ENCODE measurements around the gene MYO3B.

The MYO3B gene

DNA sequence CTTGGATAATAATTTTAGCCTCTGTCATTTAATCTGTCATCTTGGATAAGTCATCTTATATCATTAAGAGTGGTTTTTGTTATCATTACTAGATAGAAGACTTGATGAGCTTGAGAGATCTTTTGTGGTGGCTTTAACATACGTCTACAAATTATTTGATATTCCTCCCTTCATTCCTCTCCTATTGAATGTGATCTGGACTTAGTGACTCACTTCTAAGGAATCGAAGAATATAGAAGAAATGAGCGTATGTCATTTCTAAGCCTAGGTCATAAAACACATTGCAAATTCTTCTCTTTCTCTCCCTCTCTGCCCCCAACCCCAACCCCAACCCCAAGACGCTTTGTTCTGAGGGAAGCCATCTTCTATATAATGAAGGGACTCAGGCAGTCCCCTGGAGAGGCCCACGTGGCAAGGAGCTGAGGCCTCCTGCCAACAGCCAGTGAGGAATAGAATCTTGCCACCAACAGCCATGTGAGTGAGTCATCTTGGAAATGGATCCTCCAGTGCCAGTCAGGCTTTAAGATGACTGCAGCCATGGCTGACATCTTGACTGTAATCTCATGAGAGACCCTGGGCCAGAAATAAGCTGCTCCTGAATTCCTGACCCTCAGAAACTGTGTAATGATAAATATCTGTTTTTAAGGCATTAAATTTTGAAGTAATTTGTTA is 315.6 kb downstream of the MYO3B start:
- DNase-seq = no peak

DNA sequence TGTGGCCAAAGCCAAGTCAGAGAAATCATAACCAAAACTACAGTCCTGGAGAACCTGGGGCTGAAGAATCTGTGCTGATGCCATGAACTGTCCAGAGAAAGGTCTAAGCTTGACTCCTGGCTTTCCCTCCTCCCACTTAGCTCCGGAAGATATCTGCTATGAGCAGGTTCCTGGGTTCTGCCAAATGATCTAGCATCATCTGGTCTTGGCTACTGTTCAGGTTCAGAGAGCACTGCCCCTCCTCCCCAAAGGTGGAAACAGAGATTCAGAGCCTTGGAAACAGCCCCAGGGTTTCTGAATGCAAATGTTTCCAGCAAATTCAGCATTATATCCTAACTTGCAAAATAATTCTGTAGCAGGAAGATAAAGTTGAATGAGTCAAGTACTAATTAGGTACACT is 317.9 kb downstream of the MYO3B start:
- DNase-seq = no peak

- no peak for DNase-seq
Measured at GRCh38 chr2:170498619-170499018, 320.7 kb downstream of the MYO3B start.

DNA sequence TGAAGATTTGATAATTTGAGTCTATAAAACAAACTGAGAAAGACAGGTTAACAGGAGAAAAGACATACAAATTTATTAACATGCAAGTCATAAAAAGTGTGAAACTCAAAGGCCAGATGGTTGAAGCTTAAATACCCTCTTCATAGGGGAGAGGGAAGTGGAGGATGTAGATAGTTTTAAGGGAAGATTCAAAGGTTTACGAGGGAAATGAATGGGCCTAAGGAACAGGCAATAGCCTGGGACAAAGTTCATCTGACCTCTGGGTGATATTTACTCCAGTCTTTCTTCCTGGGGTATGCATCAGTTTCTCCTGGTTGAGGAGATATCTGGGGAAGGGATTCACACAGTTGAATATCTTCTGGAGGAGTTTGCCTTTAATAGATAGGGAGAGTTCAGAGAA is 322.2 kb downstream of the MYO3B start:
- DNase-seq = no peak

GRCh38 chr2:170500770-170501169 is 322.8 kb downstream of the MYO3B start:
- no peak for DNase-seq

- no peak for DNase-seq
Measured at GRCh38 chr2:170501421-170502043, 323.6 kb downstream of the MYO3B start.

DNA sequence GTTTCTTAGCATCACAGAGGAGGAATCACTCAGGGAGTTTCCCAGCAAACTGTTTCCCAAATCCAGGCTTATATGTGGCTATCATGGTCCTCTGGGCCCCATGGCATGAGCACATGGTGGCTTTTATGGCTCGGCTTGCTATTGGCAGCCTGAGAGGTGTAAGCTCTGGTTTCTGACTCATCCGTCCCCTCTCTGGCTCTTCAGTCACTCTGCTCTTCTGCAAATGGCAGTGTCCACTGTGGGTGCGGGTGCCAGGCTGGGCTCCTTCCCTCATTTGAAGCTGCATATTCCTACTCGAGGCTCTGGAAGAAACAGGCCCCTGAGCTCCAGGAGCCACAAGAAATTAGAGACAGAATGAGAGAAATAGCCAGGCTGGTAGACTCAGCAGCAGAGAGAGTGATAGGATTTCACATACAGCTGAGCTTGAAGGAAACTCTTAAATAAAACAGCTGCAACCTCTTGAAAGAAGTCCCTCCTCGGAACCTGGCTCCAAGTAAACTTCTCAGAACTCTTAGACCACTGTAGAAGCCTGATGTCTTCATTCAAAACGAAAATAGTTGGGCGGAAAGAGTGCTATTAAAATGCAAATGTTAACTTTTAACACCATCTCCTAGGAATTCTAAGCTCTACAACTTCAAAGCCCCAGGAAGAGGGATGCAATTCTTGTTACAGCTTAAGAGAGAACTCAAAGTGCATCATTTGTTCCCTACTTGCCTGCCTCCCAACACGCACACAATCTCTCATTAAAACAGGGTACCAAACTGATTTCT is 324.6 kb downstream of the MYO3B start:
- DNase-seq = no peak

GRCh38 chr2:170503563-170503962 is 325.6 kb downstream of the MYO3B start:
- DNase-seq = no peak

DNA sequence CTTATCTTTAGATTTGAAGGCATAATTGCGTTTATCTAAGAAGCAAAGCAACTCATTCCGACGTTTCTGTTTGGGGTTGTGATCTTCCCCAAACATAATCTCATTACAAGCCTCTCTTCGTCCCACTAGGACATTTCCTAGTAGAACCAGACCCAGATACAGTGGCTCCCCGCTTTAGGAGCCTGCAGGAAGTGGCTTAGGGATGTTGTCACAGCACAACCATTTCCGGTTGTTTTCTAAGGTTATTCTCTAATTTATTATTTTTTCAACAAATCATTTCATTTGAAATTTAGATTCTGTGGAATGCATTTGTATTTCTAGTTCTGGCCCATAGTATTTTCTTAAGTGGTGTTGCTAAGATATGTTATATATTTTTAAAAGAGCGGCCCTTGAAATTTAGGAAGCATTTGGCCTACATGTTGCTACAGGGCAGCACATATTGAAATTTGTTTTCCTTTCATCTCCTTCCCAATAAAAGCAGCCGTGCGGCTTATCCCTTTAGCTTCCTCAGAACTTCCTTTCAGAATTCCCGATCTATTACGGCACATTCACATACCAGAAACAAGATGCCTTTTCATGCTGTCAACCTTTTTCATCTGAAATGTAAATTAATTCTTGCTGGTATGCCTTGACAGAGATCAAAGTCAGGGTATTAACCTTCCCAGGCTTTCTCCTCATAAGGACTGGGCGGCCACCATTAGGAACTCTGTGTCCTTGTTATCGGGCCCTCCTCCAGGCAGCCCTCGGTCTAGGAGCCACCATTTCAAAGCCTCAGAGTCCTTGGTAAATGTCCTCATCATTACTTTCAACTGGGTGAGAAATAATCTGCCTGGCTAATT is 326.2 kb downstream of the MYO3B start:
- no peak for DNase-seq

- no peak for DNase-seq
Measured at GRCh38 chr2:170504810-170505145, 326.8 kb downstream of the MYO3B start.

- DNase-seq = no peak
Measured at GRCh38 chr2:170505631-170506275, 327.8 kb downstream of the MYO3B start.

DNA sequence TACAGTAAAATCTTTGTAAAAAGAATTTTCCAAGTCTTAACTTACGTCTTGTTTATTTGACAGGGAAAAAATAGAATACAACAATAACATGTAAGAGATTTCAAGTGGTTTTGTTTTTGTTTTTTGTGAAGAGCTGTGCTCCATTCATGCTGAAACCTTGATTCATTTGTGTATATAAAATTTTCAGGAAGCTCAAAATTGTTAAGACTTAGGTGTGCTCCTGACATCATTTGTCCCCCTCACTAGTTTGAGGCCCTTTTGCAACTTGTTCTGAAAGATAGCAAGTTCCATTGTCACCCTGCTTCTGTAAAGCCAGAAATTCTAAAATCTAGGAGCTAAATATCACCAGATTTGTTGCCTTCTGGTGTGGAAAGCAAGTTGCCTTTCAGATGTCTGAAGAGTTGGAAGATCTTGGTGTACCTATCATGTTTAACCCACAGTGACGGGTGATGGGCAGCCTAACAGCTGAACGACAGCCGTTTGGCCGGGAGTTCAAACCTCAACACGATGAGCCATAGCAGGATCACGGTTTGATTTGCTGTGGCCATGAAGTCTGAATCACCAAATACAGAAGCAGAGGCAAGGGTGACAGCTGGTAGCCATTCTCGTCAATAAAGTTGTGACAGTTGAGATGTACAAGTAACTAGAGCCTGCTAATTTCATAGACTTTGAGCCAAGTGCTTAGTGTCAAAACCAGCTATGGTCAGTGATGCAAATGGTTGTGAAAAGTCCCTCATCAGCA is 331.7 kb downstream of the MYO3B start:
- DNase-seq = no peak

DNA sequence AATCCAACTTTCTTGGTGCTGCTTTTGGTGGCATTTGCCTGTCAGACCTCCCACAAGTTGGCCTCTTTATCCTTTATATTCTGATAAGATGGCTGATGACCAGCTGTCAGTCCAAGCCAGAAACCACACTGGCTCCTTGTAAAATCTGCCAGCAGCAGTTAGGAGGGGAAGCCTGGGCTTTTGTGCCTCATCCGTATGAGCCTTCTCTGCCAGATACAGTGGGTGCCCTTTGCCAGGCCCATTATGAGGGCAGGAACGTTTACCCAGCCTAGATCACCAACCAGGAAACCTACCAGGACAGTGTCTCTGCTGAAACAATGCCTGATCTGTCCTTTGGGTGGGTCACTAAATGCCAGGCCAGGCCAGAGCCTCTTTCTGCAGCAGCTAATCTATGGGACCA is 334.3 kb downstream of the MYO3B start:
- no peak for DNase-seq

DNA sequence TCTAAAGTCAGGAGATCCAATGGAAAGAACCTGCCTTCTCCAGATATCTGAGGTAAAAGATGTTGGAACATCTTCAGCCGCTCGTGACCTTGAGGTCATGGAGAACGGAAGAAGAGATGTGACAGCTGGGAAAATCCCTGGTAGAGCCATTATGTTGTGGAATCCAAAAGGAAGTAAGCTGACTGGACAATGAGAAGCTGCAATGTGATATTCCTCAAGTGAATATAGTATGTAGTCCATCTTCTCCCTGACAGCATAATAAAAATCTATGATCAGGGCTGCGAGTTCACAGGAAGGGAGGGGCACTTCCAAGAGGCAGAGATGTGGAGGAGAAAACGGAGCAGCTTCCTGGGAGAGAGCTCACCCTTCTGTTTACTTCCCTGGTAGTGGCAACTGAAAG is 336.2 kb downstream of the MYO3B start:
- no peak for DNase-seq

DNA sequence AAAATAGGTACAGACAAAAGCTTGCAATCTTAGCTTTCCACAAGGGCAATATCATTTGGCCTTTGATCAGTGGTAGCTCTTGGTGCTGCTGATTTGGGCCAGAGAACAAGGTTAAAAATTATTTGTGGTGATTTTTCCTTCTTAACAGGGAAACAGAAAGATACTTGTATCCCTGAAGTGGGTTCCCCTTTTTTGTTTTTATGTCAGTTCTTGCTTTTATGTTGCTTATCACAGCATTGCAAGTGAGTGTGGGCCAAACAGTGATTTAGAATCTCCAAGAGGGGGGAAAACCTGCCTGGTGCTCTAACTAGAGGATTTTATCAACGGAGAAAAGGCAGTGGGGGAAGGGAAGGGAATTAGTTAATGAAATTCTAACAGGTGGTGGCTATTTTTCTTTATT is 339.6 kb downstream of the MYO3B start:
- no peak for DNase-seq

DNA sequence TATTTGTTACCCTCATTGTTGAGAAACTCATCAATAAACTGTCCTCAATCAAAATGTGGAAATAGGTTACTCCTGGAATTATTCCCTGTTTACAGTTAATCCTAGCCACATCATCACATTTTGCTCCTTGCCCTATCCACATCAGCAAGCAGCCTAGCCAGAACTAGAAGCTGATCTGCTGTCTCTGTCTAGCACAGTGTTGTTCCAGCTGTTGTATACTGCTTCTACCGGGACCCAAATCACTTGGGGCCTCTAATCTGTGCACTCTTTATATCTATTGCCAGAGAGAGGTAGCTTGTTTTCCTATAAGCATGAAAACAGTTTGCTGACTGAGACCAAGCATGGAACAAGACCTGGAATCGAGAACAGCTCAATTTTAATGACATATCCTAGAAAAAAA is 341.0 kb downstream of the MYO3B start:
- DNase-seq = no peak

DNA sequence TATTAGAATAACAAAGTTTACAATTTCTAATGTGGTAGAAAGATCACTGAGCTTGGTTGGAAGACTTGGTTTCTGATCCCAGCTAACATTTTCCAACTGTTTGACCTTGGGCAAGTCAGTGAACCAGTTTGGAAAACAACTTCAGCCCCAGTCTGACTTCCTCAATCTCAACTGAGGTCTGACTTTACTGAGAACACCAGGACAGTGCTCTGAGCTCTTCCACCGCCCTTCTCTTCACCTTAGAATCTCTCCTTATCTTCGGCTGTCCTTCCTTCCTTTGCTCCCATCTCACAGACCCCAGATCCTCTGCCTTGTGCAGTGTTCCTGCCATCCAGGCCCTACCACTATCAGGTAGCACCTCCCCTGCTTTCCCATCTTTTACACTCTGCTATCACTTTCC is 343.4 kb downstream of the MYO3B start:
- no peak for DNase-seq

DNA sequence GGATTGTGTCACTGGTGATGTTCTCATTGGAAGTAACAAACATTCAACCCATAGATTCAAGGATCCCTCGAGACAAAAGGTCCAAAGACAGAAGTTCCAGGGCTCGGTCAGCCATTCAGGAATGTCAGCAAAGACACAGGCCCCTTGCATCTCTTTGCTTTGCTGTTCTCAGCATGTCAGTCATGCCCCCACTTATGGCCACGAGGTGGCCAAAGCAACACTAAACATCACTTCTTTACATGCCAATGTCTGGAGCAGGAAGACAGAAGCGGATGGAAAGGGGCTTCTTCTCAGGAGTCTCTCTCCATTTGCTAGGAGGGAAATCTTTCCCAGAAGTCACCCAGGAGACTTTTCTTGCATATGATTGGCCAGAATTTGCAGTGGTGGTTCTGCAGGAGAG is 345.6 kb downstream of the MYO3B start:
- no peak for DNase-seq

GRCh38 chr2:170524828-170525565 is 347.1 kb downstream of the MYO3B start:
- no peak for DNase-seq

DNA sequence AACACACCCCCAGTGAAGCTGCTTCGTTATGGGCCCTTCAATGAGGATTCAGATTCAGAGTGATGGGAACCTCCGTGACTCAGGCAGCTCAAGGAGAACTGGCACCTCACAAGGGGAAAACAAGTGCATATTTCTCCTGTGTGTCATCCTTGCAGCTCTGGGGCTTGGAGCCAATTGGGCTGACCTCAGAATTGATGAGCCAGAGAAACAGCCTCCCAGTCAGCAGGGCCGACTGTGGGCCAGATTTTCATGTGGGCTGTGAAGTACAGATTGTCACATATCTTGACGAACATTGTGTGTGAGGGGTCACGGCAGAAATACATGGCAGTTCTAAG is 347.6 kb downstream of the MYO3B start:
- no peak for DNase-seq

GRCh38 chr2:170530284-170530745 is 352.4 kb downstream of the MYO3B start:
- no peak for DNase-seq

Measured in activated naive CD4-positive, alpha-beta T cell treated with Interleukin-2 at 50 U/mL for 16 hours (primary cell).